HG03025 (cell line): ENCODE data around the gene PTPN12.
"Not testable (repeated sequence)": the region's sequence is repeated elsewhere in the genome, so short reads cannot be mapped to it uniquely, and the experiment has no call there.

Source experiments
- ATAC-seq: cut with Tn5 transposase; IDR thresholded peaks from one replicate; pipeline ENCODE4 v1.9.1; 2021; ENCODE audit warnings: mild to moderate bottlenecking, moderate library complexity; ENCODE audit not compliant: unreplicated experiment, low FRiP score

PTPN12 gene

DNA sequence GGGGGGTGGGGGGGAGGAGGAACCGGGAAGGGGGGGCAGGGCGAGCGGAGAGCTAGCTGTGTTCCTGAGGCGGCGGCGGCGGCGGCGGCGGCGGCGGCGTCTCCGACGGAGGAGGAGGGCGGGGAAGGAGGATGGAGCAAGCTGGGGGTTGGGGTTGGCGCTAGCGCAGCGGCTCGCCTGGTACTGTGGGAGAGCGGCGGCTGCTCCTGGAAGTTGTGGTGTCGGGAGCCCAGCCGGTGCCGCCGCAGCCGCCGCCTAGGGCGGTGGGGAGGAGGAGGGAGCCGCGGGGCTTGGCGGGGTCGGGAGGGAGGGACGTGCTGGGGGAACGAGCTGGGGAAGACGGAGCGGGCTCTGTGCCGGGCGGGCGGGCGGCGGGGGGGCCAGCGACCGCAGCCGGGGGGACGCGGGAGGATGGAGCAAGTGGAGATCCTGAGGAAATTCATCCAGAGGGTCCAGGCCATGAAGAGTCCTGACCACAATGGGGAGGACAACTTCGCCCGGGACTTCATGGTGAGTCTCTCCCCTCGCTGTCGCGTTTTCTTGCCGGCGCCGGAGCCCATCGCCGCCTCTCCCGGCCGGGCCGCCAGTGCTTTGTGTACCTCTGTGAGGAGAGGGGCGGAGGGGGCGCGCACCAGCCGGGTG lies at the start of gene PTPN12:
TSS of gene PTPN12 (plus strand) at position 160 of the 642 bp plus-strand sequence. CDS start at position 412, 252 bp downstream.
- ATAC-seq = peak; percentile 36

DNA sequence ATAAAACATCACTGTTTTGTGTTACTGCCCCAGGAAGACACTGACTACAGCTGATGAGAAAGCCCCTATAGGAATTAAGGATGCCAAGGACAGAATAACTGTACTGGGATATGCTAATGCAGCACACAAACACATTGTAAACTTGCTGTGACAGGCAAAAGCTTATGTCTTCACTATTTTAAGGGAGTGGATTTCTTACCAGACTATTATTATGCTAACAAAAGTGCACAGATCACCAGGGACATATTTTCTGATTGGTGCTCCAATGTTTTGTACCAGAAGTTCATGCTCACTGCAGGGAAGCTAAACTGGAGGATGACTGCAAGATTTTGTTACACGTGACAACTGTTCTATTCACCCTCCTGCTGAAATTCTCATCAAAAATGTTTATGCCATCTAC lies 48.1 kb upstream of the PTPN12 start:
- no peak for ATAC-seq

GRCh38 chr7:77497079-77497478 lies 40.0 kb upstream of the PTPN12 start:
- ATAC-seq = no peak

GRCh38 chr7:77498659-77499379 lies 38.3 kb upstream of the PTPN12 start:
- no peak for ATAC-seq

- ATAC-seq = no peak
Observed at GRCh38 chr7:77501192-77501515, 35.9 kb upstream of the PTPN12 start.

GRCh38 chr7:77504951-77505350 lies 32.1 kb upstream of the PTPN12 start:
- no peak for ATAC-seq

DNA sequence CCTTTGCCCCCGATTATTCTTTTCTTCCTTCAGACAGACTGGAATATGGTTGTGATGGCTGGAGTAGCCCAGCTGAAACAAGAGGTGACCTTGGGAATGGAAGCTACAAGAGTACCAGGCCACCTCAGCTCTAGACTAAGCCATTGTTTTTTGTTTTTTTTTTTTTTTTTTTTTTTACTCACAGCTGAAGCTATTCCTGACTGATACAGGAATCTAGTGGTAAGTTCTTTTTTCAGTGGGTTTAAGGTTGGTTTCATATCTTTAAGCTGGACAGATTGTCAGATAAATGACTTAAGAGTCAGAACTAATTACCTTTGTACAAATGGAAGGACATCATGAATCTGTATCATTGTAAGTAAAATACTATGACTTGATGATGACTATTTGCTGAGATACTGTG lies 30.2 kb upstream of the PTPN12 start:
- ATAC-seq = no peak

DNA sequence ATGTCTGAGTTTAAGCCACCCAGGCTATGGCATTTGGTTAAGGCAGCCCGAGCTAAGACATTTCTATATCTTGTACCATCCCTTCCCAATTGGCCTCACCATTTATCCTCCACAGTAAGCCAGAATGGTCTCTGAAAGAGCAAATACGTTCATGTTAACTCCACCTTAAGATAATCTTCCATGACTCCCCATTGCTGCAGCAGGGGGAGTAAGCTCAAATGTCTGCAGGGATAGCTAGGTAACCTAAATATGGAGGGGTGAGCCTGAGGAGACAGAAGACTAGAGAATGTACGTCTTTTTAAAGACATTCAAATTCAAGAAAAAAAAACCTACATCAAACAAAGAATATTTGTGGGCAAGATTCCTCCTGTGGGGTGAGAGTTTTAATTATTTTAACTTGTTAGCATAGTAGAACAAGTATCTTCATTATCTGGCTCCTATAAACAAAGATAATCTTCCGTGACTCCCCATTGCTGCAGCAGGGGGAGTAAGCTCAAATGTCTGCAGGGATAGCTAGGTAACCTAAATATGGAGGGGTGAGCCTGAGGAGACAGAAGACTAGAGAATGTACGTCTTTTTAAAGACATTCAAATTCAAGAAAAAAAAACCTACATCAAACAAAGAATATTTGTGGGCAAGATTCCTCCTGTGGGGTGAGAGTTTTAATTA lies 24.0 kb upstream of the PTPN12 start:
- ATAC-seq = not testable (repeated sequence)

DNA sequence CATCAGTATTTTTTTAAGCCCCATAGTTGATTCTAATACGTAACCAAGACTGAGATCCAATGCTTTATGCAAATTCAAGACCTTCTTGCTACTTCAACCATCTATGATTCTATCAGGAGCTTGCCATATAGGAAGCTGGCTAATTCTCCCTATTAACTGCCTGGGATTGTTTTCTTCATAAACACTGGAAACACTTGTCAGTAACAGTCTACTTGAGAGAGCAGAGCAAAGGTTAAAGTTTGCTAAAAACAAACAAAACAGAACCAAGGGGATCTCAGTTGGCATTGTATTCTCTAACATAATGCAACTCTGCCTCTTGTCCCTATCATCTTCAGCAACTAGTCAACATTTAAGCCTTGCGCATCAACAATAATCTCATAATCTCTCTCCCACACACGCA lies 21.0 kb upstream of the PTPN12 start:
- no peak for ATAC-seq

DNA sequence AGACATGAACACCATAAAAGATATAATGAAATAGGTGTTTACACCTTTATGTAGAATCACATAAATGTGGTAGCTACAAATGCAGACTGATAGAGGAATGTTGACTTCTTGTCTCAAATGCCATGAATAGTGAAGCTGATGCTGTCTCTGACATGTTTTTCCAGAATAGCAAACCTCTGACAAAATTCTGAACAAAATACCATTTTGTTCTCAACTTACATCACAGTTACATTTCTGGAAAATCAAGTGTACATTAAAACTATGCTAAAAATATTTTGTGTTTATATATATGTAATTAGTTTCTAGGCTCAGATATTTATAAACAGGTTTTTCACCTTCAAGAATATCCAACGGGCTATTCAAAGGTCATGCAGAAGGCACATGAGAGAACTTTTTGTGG lies 16.8 kb upstream of the PTPN12 start:
- no peak for ATAC-seq

- not testable (repeated sequence) for ATAC-seq
Observed at GRCh38 chr7:77521537-77521936, 15.6 kb upstream of the PTPN12 start.

GRCh38 chr7:77524731-77525130 lies 12.4 kb upstream of the PTPN12 start:
- ATAC-seq = no peak

DNA sequence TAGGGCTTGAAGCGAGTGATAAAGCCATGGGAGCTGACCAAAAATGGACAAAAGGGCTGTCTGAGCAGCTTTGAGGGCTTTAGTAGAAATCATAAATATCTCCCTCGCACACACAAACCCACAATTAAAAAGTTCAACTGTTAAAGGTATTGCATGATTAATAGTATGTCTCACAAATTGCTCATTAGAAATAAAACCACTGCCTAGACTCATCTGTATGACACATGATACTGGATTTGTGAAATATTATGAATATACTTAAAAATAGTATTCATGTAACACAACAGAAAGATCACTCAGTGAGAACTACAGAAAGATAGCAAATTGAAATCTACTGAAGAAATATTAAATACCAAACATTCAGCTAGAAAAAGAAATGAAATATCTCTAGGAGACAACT lies 11.9 kb upstream of the PTPN12 start:
- no peak for ATAC-seq

- no peak for ATAC-seq
Observed at GRCh38 chr7:77528368-77528767, 8.7 kb upstream of the PTPN12 start.

GRCh38 chr7:77529279-77529678 lies 7.8 kb upstream of the PTPN12 start:
- ATAC-seq = no peak

GRCh38 chr7:77531038-77531437 lies 6.1 kb upstream of the PTPN12 start:
- no peak for ATAC-seq

DNA sequence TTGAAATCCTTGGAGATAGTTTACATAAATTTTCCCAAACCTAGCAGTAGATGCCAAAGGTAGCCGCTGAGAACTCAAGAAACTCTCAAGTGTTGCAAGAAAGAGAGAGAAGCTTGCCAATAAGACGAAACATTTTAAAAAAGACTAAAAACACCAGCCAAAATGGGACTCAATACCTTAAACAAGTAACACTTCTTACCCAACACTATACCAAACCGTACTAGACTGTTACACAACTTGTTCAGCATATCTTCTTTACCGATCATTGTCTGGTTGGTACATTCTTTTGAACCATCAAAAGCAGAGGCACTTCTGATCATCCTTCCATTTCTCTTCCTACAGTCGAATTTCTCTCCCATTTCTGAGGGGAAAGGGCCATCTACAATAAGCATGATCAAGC lies 4.8 kb upstream of the PTPN12 start:
- no peak for ATAC-seq

- ATAC-seq = not testable (repeated sequence)
Observed at GRCh38 chr7:77532732-77533131, 4.4 kb upstream of the PTPN12 start.

DNA sequence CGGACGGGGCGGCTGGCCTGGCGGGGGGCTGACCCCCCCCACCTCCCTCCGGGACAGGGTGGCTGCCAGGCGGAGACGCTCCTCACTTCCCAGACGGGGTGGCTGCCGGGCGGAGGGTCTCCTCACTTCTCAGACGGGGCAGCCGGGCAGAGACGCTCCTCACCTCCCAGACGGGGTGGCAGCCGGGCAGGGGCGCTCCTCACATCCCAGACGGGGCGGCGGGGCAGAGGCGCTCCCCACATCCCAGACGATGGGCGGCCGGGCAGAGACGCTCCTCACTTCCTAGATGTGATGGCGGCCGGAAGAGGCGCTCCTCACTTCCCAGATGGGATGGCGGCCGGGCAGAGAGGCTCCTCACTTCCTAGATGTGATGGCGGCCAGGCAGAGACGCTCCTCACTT lies 3.0 kb upstream of the PTPN12 start:
- not testable (repeated sequence) for ATAC-seq

GRCh38 chr7:77536017-77536412 lies 1.1 kb upstream of the PTPN12 start:
- no peak for ATAC-seq

DNA sequence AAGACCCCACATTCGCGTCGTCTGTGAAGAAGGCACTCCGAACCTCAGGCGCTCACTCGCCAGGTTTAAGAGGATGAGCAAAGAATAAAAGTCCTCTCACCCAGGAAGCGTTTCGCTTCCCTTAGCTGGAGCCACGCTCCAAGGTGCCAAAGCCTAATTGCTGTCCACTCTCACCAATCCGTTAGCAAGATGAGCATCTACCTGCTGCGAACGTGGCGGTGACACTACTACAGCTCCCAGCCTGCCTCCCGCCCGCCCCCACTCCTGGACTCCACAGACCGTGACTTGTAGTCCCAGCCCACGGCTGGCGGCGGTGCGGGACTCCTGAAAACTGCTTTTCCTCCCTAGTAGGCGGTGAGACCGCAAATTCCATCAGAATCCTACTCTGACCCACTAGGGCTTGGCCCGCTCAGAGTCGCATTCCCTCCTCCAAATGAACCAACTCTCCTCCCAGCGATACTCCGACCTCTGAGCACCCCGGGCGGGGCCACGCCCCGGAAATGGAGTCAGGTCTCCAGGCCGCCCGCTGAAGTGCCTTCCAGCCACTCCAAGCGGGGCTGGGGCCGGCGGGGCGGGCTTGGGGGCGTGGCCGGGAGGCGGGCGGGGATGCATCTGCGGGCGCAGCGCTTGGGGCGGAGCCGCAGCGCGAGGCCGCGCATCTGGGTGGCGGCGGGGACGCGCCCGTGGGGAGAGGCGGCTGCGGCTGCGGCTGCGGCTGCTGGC lies 521 bp upstream of the PTPN12 start:
- ATAC-seq = peak; percentile 91
